Measurements from ENCODE around the gene PRSS36.

The PRSS36 gene

DNA sequence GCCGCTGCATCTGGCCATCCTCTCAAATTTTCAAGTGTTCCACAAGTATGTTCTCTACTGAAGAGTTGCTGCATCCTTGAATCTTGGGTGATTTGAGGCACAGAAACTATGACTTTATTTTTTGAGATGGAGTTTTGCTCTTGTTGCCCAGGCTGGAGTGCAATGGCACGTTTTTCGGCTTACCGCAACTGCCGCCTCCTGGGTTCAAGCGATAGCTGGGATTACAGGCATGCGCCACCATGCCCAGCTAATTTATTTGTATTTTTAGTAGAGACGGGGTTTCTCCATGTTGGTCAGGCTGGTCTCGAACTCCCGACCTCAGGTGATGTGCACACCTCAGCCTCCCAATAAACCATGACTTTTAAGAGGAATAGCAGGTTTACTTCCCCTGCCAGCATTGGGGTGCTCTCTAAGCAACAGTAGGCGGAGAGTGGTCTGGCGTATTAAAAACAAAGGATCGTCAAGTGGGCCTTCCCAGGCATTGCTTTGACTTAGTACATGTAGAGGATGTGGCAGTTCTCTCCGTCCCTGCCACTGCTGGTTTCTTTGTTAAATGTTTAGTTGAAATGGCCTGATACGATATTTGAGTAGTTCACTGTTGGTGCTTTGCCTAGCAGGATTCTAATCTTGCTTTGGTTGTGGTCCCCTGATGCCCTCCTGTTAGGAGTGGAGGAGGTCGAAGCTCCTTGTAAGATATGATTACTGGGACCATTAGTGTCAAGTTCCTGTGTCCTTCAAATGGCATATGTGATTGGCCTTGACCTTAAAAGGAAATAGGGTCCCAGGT, 43.2 kb upstream of the PRSS36 start:
- H3K27me3 ChIP-seq (ENCODE audit: insufficient read depth, poor library complexity, severe bottlenecking), result no peaks in the 10 kb centered on the region
- no peak overlapping the region for H3K4me3 ChIP-seq (replicated peaks; ENCODE audit: insufficient read depth, low read length)
- DNase-seq (ENCODE audit: low read depth in 1 of 2, low spot score in 1 of 2), result no peak
- TF ChIP-seq GABPA (IDR thresholded peaks at IDR 0.05; ENCODE audit: low read depth) (no peak), POLR2AphosphoS5 (IDR thresholded peaks at IDR 0.05; ENCODE audit: low read depth) (no peak; the same call in none of the 2 replicates), SPI1 (IDR thresholded peaks at IDR 0.05; ENCODE audit: borderline replicate concordance, low read depth) (no peak)
- no peak overlapping the region for H3K27ac ChIP-seq (replicated peaks)

DNA sequence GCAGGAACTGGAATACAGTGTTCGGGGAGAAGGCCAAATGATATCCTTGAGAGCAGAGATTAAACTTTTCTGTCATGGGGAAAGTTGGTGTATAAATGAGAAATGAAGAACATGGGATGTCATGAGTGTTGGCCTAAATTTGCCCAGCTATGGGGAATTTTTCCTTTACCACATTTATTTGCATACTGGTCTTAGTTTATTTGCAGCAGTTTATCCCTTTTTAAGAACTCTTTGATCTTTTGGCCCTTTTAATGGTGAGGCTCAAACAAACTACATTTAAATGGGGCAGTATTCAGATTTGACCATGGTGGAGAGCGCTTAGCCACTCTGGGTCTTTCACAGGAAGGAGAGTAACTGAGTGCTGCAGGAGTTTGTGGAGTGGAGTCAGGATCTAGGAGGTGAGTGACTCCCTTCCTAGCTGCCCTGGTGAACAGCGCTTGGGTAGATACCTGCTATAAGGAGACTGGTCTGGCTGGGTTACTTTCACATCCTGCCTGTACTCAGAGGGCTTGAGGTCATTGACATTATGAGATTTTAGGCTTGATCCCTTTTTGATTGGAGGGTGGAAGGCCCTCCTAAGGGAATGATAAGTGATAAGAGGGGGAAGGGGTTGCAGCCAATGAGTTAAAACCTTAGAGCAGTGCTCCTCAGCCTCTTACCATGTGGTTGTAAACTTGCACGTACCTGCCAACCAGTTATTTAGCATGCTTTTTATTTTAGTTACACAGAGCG, 42.0 kb upstream of the PRSS36 start:
- no peak overlapping the region for H3K4me3 ChIP-seq (replicated peaks; ENCODE audit: insufficient read depth, low read length)
- TF ChIP-seq GABPA (IDR thresholded peaks at IDR 0.05; ENCODE audit: low read depth) (no peak), REST (IDR thresholded peaks at IDR 0.05; ENCODE audit: insufficient replicate concordance, low read depth) (no peak), POLR2AphosphoS5 (IDR thresholded peaks at IDR 0.05; ENCODE audit: low read depth) (peak; percentile 66; the same call in 1 of the 2 replicates)
- no peaks in the 10 kb centered on the region for H3K27me3 ChIP-seq (ENCODE audit: insufficient read depth, poor library complexity, severe bottlenecking)
- no peak overlapping the region for H3K27ac ChIP-seq (replicated peaks)
- DNase-seq (ENCODE audit: low read depth in 1 of 2, low spot score in 1 of 2), result no peak

DNA sequence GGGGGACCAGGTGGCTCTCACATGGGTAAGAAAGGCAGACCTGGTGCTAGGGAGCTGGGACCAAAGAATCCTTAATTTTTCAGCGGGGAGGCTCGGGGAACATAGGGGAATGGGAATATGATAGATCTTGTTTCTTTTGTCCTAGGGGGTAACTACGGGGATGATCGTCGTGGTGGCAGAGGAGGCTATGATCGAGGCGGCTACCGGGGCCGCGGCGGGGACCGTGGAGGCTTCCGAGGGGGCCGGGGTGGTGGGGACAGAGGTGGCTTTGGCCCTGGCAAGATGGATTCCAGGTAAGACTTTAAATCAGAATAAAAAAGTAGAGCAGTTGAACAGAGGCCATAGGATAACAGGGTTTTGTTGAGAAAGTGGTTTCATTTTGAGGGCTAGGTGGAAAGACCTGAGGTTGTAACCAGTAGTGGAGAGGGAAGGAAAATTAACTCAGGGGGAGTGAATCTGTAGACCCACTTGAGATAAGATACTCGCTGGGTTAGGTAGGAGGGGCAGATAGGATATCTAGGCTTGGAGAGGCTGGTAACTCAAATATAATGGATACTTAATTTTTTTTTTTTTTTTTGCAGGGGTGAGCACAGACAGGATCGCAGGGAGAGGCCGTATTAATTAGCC, 41.1 kb upstream of the PRSS36 start:
- no peaks in the 10 kb centered on the region for H3K27me3 ChIP-seq (ENCODE audit: insufficient read depth, poor library complexity, severe bottlenecking)
- TF ChIP-seq GABPA (IDR thresholded peaks at IDR 0.05; ENCODE audit: low read depth) (no peak), SPI1 (IDR thresholded peaks at IDR 0.05; ENCODE audit: borderline replicate concordance, low read depth) (no peak)
- H3K27ac ChIP-seq (replicated peaks), result no peak overlapping the region
- no peak for DNase-seq (ENCODE audit: low read depth in 1 of 2, low spot score in 1 of 2)
- no peak overlapping the region for H3K4me3 ChIP-seq (replicated peaks; ENCODE audit: insufficient read depth, low read length)

- Histone ChIP-seq H3K27ac (replicated peaks) (no peak overlapping the region), H3K4me3 (replicated peaks; ENCODE audit: insufficient read depth, low read length) (no peak overlapping the region), H3K27me3 (ENCODE audit: insufficient read depth, poor library complexity, severe bottlenecking) (no peaks in the 10 kb centered on the region)
- no peak for DNase-seq (ENCODE audit: low read depth in 1 of 2, low spot score in 1 of 2)
- no peak for TF ChIP-seq REST (IDR thresholded peaks at IDR 0.05; ENCODE audit: insufficient replicate concordance, low read depth)
- 0 out of 2 replicates have a peak, but pooled peaks have one; percentile 13 for TF ChIP-seq POLR2AphosphoS5 (IDR thresholded peaks at IDR 0.05; ENCODE audit: low read depth)
Observed at GRCh38 chr16:31190061-31190460, 40.2 kb upstream of the PRSS36 start.

- TF ChIP-seq POLR2AphosphoS5 (IDR thresholded peaks at IDR 0.05; ENCODE audit: low read depth), result no peak
- no peak for TF ChIP-seq CTCF (IDR thresholded peaks at IDR 0.05; ENCODE audit: insufficient read depth, low read length)
- no peak for TF ChIP-seq GABPA (IDR thresholded peaks at IDR 0.05; ENCODE audit: low read depth)
- no peak for TF ChIP-seq REST (IDR thresholded peaks at IDR 0.05; ENCODE audit: insufficient replicate concordance, low read depth)
- no peak for TF ChIP-seq SPI1 (IDR thresholded peaks at IDR 0.05; ENCODE audit: borderline replicate concordance, low read depth)
- no peak overlapping the region for H3K4me3 ChIP-seq (replicated peaks; ENCODE audit: insufficient read depth, low read length)
- DNase-seq (ENCODE audit: low read depth in 1 of 2, low spot score in 1 of 2), result no peak
- no peak overlapping the region for H3K27ac ChIP-seq (replicated peaks)
- H3K27me3 ChIP-seq (ENCODE audit: insufficient read depth, poor library complexity, severe bottlenecking), result no peaks in the 10 kb centered on the region
Observed at GRCh38 chr16:31189412-31189778, 39.5 kb upstream of the PRSS36 start.

Measured in HL-60 (cell line).